ENCODE results near the gene TSPYL4. TPM values are rescaled to one million over a fixed set of nuclear protein-coding genes. Genes with fewer than 3 reads are reported as not detected.

The TSPYL4 gene
- total RNA-seq (2022; extraction: Qiagen RNA extraction), result 2.5 to 4.0 TPM (median 3.0 TPM) in 5 replicates

GRCh38 chr6:116253505-116254296 lies at the start of gene TSPYL4:
TSS of gene TSPYL4 (minus strand) at chr6:116254075. CDS start at chr6:116254008, 67 bp downstream.

GRCh38 chr6:116279232-116280160 lies 25.6 kb upstream of the TSPYL4 start, which contains the start of gene TSPYL1:
TSS of gene TSPYL1 (minus strand) at chr6:116279930. CDS start at chr6:116279830, 100 bp downstream.

Other genes with a start within 250 kb of the TSPYL4 start
- 1.1 to 1.7 TPM (median 1.2 TPM) in 5 replicates for gene FRK, start 193.2 kb downstream of the TSPYL4 start, total RNA-seq (2022; extraction: Qiagen RNA extraction)
- gene NT5DC1, start 153.2 kb downstream of the TSPYL4 start, total RNA-seq (2022; extraction: Qiagen RNA extraction), result 23.1 to 29.3 TPM (median 28.6 TPM) in 5 replicates
- 0.03 TPM in 1 of 5 replicates, not detected in the others for gene COL10A1, start 127.9 kb downstream of the TSPYL4 start, total RNA-seq (2022; extraction: Qiagen RNA extraction)
- gene TSPYL1, start 25.9 kb upstream of the TSPYL4 start, total RNA-seq (2022; extraction: Qiagen RNA extraction), result 23.5 to 38.3 TPM (median 26.8 TPM) in 5 replicates
- 11.3 to 16.4 TPM (median 13.4 TPM) in 5 replicates for gene DSE, start 116.9 kb upstream of the TSPYL4 start, total RNA-seq (2022; extraction: Qiagen RNA extraction)
- gene CALHM6, start 207.3 kb upstream of the TSPYL4 start, total RNA-seq (2022; extraction: Qiagen RNA extraction), result not detected in 5 replicates